Measurements from ENCODE around the gene RPTOR.
A peak's percentile ranks its signal among the peaks of the same experiment; 100 is the strongest.
"Not testable (repeated sequence)": the region's sequence is repeated elsewhere in the genome, so short reads cannot be mapped to it uniquely, and the experiment has no call there.

The RPTOR gene

GRCh38 chr17:80790981-80791742 lies 246.5 kb downstream of the RPTOR start:
- no peak for DNase-seq

GRCh38 chr17:80791758-80792284 lies 247.2 kb downstream of the RPTOR start:
- DNase-seq, result no peak

DNA sequence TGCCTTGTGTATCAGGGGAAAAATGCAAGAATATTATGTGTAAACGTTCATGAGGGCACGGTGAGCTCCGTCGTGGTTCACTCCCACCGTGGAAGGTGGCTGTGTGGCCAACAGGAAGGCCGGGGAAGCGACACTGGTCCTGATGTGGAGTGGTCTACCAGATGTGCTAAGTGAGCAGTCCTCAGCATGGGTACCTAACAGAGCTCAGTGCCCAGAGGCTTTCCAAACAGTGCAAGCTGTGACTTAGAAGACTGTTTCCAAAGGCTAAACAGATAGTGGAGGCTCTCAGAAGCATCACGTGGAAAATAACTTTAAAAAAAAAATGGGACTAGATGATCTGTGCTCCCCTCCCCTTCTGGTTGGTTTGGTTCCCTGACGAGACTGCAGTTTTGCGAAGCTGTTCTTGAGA lies 247.7 kb downstream of the RPTOR start:
- DNase-seq, result no peak

- no peak for DNase-seq
Measured at GRCh38 chr17:80793421-80793820, 248.8 kb downstream of the RPTOR start.

GRCh38 chr17:80793851-80794267 lies 249.2 kb downstream of the RPTOR start:
- DNase-seq, result no peak

GRCh38 chr17:80794281-80795089 lies 249.8 kb downstream of the RPTOR start:
- no peak for DNase-seq

DNA sequence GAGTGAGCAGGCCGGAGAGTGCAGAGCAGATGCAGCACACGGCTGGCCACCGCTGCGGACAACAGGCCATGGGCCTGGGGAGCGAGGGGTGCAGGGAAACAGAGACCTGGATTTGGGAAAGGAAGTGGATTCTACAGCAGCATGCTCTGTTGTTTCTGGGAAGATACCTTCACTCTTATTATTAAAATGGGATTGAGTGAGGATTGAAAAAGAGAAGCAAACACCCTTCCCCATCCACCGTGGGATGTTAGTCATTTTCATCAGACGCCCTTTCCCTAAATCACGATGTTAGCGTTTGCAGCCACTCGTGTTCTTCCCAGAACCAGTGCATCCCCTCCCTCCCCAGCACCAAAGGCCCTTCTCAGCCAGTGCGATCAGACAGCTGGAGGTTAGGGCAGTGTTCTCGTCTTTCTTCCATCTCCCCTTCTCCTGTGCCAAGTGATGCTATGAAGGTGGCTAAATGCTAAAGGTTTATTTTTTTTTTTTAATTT lies 250.5 kb downstream of the RPTOR start:
- DNase-seq, result no peak

GRCh38 chr17:80795754-80796153 lies 251.1 kb downstream of the RPTOR start:
- no peak for DNase-seq

DNA sequence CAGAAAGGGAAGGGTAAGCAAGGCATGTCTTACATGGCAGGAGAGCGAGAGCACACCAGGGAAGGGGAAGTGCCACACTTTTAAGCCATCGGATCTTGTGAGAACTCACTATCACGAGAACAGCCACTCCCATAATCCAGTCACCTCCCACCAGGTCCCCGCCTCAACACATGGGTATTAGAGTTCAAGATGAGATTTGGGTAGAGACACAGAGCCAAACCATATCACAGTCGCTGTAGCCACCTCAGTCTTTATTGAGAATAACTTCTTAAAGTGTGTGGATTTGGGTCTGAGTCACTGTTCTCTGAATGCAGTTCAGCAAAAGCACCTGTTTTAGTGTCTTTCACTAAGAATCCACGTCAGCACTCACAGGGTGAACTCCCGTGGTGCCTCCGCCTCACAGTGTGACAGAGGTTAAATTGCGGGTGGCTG lies 251.8 kb downstream of the RPTOR start:
- DNase-seq, result no peak

DNA sequence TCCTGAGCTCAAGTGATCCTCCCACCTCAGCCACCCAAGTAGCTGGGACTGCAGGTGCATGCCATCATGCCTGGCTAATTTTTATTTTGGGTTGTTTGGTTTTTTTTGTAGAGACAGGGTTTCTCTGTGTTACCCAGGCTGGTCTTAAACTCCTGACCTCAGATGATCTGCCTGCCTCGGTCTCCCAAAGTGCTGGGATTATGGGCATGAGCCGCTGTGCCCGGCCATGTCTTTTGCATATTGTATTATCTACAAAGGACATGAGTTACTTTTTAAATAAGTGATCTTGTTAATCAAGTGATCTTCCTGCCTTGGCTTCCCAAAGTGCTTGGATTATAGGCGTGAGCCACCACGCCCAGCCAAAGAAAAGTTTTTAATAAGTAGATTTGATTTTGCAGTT lies 252.6 kb downstream of the RPTOR start:
- DNase-seq, result not testable (repeated sequence)

GRCh38 chr17:80797741-80798594 lies 253.3 kb downstream of the RPTOR start:
- no peak for DNase-seq

DNA sequence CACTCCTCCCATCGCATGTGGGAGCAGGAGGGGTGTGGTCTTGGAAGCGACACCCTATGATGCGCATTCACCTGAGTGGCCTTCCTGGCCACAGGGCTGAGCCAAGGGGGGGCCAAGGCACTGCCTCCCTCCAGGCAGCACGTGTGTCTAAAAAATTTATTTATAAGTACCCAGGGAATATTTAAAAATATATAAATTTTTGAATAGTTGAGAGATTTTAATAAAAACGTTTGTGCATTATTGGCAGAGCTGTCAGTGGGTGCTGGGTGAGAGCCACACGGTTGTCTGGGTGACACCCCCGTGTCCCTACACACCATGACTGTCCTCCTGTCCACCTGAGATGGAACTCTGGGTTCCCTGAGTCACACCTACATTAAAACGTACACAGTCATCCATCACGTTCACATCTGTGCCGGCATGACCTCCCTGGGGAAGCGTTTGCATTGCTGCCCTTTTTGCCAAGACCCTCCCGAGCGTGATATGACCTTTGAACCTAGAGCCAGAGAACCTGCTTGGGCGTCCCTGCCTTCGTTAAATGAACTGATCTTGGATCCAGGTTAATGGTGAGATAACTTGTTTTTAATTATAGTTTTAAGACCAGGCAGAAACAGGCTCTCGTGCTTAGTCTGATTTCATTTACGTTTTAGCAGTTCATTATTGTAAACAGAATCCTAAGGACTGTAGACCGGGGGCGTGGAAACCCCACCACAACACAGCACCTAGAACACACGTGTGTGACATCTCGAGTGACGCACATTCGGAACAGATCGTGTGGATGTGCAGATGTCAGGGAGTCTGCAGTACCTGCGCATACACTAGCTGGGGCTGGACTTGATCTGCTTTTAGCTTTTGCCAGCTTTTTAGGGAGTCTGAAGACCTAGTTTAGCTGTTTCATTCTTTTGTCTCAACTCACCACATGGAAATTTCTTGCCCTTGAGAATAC lies 254.2 kb downstream of the RPTOR start:
- no peak for DNase-seq

- DNase-seq, result peak; percentile 92
Measured at GRCh38 chr17:80799538-80800480, 255.2 kb downstream of the RPTOR start.

- DNase-seq, result peak; percentile 37
Measured at GRCh38 chr17:80800481-80801391, 256.1 kb downstream of the RPTOR start.

DNA sequence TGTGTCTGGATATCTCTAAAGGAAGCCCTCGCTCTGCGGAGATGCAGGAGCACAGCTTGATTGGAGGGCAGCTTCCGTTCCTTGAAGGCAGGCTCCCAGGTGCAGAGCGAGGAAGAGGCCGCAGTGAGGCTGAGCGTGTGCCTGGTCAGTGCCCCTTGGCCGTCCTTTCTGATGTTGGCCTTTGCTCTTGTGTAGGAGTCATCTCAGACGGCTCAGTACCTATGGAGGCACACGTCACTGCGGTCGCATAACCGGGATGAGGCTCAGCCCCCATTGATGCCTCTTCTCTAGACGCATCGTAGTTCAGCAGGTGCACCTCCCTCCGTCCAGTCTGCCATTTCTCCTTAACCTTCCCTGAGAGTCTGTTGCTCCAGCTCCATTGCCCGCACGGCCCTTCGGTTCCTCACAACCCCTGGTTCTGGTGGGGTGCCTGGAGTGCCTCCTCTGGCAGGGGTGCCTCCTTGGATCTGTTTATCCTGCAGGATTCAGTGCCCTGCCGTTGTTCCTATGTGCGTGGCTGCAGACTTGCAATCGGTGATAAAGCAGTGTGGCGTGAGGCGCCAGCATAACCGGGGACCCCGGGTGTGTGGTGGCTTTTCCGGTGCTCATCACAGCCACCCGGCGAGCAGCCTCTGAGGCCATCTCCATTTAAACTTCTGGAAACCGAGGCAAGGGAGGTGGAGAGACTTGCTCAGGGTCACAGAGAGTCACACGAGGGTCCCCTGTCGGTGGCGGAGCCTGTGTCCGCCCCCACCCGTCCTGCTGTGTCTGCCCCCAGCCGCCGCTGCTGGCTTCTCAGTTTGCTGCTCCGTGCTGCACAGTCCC lies 258.2 kb downstream of the RPTOR start:
- DNase-seq, result no peak

- no peak for DNase-seq
Measured at GRCh38 chr17:80803451-80804428, 259.1 kb downstream of the RPTOR start.

- DNase-seq, result no peak
Measured at GRCh38 chr17:80804466-80804865, 259.8 kb downstream of the RPTOR start.

All from NCI-H1436 (cell line).